GM21381 (cell line): ENCODE results near the gene SPATC1L.
"Not testable (repeated sequence)": the region's sequence is repeated elsewhere in the genome, so short reads cannot be mapped to it uniquely, and the experiment has no call there.

ENCODE experiments used
- ATAC-seq: cut with Tn5 transposase; IDR thresholded peaks from one replicate; pipeline ENCODE4 v1.9.1; 2021; ENCODE audit warnings: mild to moderate bottlenecking, moderate library complexity; ENCODE audit not compliant: unreplicated experiment

SPATC1L gene

GRCh38 chr21:46151989-46152926, 32.0 kb downstream of the SPATC1L start:
- no peak for ATAC-seq

- no peak for ATAC-seq
Measured at GRCh38 chr21:46151261-46151988, 32.8 kb downstream of the SPATC1L start.

GRCh38 chr21:46150491-46151121, 33.7 kb downstream of the SPATC1L start:
- ATAC-seq = no peak

- no peak for ATAC-seq
Measured at GRCh38 chr21:46150073-46150472, 34.2 kb downstream of the SPATC1L start.

DNA sequence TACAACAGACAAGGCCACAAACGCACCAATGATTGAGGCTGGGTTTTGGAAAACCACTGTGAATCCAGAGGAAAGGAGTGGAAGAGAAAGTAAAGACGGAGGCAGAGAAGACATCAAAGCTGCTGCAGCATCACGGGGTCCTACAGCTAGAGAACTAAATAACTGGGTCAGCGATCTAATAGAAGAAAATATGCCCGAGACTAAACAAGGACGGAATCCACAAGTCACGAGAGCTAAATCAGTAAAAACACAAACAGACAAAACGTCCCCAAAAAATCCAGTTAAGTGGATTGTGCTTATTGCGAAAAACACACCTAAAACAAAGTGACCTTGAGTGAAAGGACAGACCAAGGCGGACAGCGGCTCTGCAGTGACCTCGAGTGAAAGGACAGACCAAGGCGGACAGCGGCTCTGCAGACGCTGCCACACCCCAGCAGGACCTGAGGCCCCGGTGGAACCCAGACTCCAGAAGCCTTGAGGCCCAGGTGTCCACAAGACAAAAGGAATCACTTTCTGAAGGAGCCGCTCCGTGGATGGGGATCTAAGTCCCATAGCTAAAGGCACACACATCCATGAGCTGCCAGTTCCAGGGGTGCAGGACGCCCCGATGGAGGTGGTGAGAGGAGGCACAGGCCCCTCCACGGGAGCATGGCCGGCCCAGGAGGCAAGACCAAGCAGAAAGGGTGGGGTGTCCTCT, 34.9 kb downstream of the SPATC1L start:
- no peak for ATAC-seq

- ATAC-seq = no peak
Measured at GRCh38 chr21:46148106-46148505, 36.2 kb downstream of the SPATC1L start.

DNA sequence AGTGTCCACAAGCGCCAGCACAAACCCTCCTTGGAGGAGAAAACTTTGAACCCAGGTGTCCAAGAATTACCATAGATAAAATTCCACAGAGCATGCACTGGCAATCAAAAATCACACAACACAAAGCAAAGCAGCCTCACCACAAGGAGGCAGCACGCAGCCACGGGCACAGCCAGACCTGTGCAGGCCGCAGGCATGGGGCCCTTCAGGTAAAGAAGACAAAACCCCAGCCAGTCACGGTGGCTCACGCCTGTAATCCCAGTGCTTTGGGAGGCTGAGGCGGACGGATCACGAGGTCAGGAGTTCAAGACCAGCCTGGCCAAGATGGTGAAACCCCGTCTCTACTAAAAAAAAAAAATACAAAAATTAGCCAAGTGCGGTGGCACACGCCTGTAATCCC, 36.8 kb downstream of the SPATC1L start:
- ATAC-seq = not testable (repeated sequence)

GRCh38 chr21:46146856-46147255, 37.4 kb downstream of the SPATC1L start:
- no peak for ATAC-seq

DNA sequence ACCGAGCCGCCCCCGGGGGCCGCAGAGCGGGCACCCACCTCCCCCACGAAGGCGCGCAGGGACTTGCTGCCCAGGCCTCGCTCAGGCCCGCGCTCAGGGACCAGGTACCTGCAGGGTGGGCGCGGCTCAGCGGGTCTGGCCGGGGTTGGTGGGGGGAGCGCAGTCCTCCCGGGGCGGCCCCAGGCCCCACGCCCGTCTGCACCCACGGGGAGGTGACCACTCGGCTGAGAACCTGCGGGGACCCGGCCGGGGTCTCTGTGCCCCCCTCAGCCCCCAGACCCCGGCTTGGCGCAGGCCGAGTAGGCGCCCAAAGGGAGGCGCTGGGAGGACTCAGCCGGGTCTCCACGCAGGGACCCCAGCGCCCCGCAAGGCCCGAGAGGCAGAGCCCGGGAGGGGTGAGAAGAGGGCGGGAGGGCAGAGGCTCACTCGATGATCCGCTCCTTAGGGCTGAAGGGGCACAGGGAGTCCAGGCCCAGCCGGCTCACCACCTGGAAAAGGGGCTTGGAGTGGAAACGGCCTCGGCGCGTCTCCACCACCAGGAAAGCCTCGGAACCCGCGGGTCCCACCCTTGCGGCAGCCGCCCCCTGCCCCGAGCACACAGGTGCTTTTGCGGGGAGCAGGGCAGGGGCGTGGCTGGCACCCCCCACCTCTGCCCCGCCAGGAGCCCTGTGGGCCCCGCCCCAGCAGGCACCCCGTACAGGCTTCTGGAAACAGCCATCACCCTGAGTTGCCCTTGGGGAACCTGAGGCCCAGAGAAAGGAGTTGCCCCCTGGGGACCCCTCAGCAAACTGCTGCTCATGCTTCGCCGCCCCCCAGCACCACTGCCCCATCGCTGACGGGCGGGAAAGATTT, 38.2 kb downstream of the SPATC1L start:
- ATAC-seq = no peak

GRCh38 chr21:46145159-46145839, 39.0 kb downstream of the SPATC1L start:
- ATAC-seq = no peak

DNA sequence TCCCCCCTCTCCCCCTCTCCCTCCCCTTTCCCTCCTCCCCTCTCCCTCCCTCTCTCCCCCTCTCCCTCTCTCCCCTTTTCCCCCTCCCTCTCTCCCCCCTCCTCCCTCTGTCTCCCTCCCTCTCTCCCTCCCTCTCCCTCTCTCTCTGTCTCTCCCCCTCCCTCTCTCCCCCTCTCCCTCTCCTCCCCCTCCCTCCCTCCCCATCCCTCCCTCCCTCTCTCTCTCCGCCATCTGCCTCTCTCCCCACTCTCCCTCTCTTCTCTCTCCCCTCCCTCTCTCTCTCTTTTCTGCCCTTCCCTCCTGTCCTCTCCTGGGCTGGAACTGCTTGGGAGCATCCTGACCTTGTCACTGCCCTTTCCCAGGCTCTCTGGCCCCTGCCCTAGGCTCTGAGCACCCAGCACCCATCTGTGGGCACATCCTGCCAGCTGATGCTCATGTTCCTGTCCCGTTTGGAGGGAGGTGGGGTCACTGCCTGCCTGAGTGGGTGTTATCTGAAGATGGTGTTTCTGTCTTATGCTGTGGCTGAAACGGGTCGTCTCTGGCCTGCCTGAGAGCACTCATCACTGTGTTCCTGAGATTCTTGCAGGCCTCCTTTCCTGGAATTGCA, 39.7 kb downstream of the SPATC1L start:
- ATAC-seq = no peak

- no peak for ATAC-seq
Measured at GRCh38 chr21:46142582-46143473, 41.4 kb downstream of the SPATC1L start.

DNA sequence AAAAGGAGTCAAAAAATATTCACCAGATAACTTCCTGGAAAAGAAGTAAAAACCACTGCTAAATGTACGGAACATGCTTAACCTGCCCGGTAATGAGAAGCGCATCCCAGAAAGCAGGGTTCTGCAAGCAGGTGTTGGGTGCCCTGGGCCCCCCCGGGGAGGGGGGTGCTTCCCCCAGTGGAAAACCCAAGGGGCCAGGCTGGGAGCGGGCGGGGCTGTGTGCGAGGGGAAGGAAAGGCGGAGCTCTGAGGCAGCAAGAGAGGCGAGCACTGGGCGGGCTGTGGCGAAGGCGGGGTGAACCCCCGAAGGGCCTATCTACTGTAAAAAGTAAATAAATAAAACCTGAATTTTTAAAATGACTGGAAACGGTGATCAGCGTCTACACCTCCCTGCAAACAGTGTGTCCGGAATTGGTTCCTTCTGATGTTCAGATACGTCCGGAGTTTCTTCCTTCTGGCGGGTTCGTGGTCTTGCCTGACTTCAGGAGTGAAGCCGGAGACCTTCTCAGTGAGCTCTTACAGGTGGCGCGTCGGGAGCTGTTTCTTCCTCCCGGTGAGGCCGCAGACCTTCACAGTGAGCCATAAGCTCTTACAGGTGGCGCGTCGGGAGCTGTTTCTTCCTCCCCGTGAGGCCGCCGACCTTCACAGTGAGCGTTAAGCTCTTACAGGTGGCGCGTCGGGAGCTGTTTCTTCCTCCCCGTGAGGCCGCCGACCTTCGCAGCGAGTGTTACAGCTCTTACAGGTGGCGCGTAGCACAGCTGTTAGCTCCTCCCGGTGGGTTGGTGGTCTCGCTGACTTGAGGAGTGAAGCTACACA, 42.3 kb downstream of the SPATC1L start:
- no peak for ATAC-seq

GRCh38 chr21:46140352-46141003, 43.8 kb downstream of the SPATC1L start:
- not testable (repeated sequence) for ATAC-seq

DNA sequence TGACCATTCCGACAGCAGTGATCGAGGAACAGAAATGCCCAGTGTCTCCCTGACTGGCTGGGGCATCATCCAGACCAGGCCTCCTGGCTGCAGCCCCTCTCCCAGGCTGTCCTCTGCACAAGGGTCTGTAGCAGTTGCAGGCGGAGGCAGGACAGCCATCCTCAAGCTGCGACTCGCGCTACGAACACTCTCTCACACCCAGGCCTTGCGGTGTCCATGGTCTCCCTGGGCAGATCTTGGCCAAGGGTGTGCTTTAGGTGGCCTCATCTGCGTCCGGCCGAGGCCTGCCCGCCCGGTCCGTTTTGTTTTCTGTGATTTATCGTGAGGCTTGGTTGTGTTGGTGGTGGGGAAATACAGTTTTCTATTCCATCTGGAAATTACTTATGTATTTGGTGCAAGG, 44.6 kb downstream of the SPATC1L start:
- no peak for ATAC-seq

DNA sequence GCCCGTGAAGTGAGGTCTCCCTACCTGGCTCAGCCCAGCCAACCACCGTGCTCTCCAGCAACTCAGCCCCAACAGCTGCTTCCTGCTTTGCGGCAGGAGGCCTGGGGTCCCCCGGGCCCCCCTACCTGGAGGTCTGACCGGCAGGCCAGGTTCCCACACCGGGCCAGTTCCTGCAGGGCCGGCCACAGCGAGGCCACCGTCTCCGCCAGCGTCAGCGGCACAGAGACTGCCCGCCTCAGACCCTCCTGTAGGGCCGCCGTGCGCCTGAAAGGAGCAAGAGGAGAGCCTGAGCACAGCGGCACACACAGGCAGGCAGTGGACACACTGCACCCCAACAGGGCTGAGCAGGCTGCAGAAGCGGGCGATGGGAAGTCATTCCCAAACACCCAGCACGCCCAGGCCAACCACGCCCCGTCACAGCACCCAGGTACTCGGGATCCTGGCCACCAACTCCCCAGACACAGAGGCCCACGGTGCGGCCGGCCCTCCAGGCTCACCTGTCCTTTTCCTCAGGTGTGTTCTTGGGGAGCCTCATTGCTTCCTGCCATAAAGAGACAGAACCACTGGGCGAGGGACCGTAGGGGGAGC, 45.8 kb downstream of the SPATC1L start:
- no peak for ATAC-seq
